HepG2 (cell line): ENCODE data around the gene TBX6. TPM values are rescaled to one million over a fixed set of nuclear protein-coding genes. Genes with fewer than 3 reads are reported as not detected.
A peak's percentile ranks its signal among the peaks of the same experiment; 100 is the strongest.

Experiments
- CENPX ChIP-seq: sonication (generic); formaldehyde crosslinking; IDR thresholded peaks from 2 replicates; pipeline ENCODE4 v1.9.0; 2021; ENCODE audit warnings: mild to moderate bottlenecking, missing genetic modification reagents, moderate library complexity
- FOSL1 ChIP-seq: sonication (generic); formaldehyde crosslinking; IDR thresholded peaks from 2 replicates; pipeline ENCODE4 v1.9.0; 2021; ENCODE audit warnings: missing genetic modification reagents, borderline replicate concordance
- KDM4B ChIP-seq: sonication (generic); formaldehyde crosslinking; IDR thresholded peaks from 2 replicates; pipeline ENCODE4 v1.4.0; 2020; ENCODE audit warnings: missing genetic modification reagents
- KLF9 ChIP-seq: IDR thresholded peaks from 2 replicates; pipeline ENCODE4 v1.6.1; 2016; ENCODE audit warnings: low read depth
- MED13 ChIP-seq: sonication (generic); formaldehyde crosslinking; IDR thresholded peaks from 2 replicates; pipeline ENCODE4 v1.5.0; 2020; ENCODE audit warnings: missing genetic modification reagents
- MTA1 ChIP-seq: sonication (generic); formaldehyde crosslinking; IDR thresholded peaks from 2 replicates; pipeline ENCODE4 v1.4.0; 2020; ENCODE audit warnings: missing genetic modification reagents, mild to moderate bottlenecking, borderline replicate concordance
- POGZ ChIP-seq: sonication (generic); formaldehyde crosslinking; IDR thresholded peaks from 2 replicates; pipeline ENCODE4 v1.4.0; 2020; ENCODE audit warnings: mild to moderate bottlenecking, missing genetic modification reagents
- PRPF4 ChIP-seq: fragments of 200-400 bp; formaldehyde crosslinking; IDR thresholded peaks from 2 replicates; pipeline ENCODE4 v1.6.1; 2016; ENCODE audit warnings: low read length, low read depth; ENCODE audit not compliant: poor library complexity, severe bottlenecking
- SNRNP70 ChIP-seq: fragments of 200-400 bp; formaldehyde crosslinking; IDR thresholded peaks from 2 replicates; pipeline ENCODE4 v1.6.1; 2017; ENCODE audit warnings: mild to moderate bottlenecking, low read depth, low read length, moderate library complexity
- SRSF1 ChIP-seq: fragments of 200-400 bp; formaldehyde crosslinking; optimal IDR thresholded peaks from 2 replicates; pipeline ENCODE3; 2017; ENCODE audit warnings: mild to moderate bottlenecking, low read depth, low read length, moderate library complexity
- TAF15 ChIP-seq: fragments of 200-400 bp; formaldehyde crosslinking; IDR thresholded peaks from one replicate; pipeline ENCODE4 v1.6.1; 2018; ENCODE audit warnings: mild to moderate bottlenecking, low read depth, low read length; ENCODE audit not compliant: poor library complexity, severe bottlenecking
- THYN1 ChIP-seq: sonication (generic); formaldehyde crosslinking; IDR thresholded peaks from 2 replicates; pipeline ENCODE4 v1.8.1; 2023; ENCODE audit warnings: low read depth, mild to moderate bottlenecking, moderate library complexity, missing genetic modification reagents, borderline replicate concordance
- TSC22D2 ChIP-seq: sonication (generic); formaldehyde crosslinking; IDR thresholded peaks from 2 replicates; pipeline ENCODE4 v1.5.1; 2020; ENCODE audit warnings: missing genetic modification reagents, mild to moderate bottlenecking, borderline replicate concordance
- ZNF326 ChIP-seq: sonication (generic); formaldehyde crosslinking; IDR thresholded peaks from 2 replicates; pipeline ENCODE4 v1.4.0; 2020; ENCODE audit warnings: missing genetic modification reagents, borderline replicate concordance
- ZNF329 ChIP-seq: sonication (generic); formaldehyde crosslinking; IDR thresholded peaks from 2 replicates; pipeline ENCODE4 v1.9.0; 2021; ENCODE audit warnings: low read depth, mild to moderate bottlenecking, missing genetic modification reagents
- ZNF33B ChIP-seq: sonication (generic); formaldehyde crosslinking; IDR thresholded peaks from 2 replicates; pipeline ENCODE4 v1.5.1; 2020; ENCODE audit warnings: mild to moderate bottlenecking, missing genetic modification reagents
- ZNF546 ChIP-seq: sonication (generic); formaldehyde crosslinking; conservative IDR thresholded peaks from 2 replicates; pipeline ENCODE4 v1.8.1; 2023; ENCODE audit warnings: mild to moderate bottlenecking, missing genetic modification reagents
- ZNF552 ChIP-seq: sonication (generic); formaldehyde crosslinking; IDR thresholded peaks from 2 replicates; pipeline ENCODE4 v1.9.0; 2022; ENCODE audit warnings: missing genetic modification reagents, mild to moderate bottlenecking, borderline replicate concordance
- ZNF572 ChIP-seq: sonication (generic); formaldehyde crosslinking; IDR thresholded peaks from 2 replicates; pipeline ENCODE4 v1.5.1; 2020; ENCODE audit warnings: mild to moderate bottlenecking, missing genetic modification reagents
- ZNF766 ChIP-seq: sonication (generic); formaldehyde crosslinking; IDR thresholded peaks from 2 replicates; pipeline ENCODE4 v1.5.0; 2020; ENCODE audit warnings: missing genetic modification reagents, borderline replicate concordance
- polyA plus RNA-seq, 8 experiments: library from polyadenylated mRNA; depleted of rRNA in 3 of 8; stranded (reverse) in 7 of 8; unstranded in 1 of 8; fragments of >200 nt; fragmentation: Illumina TruSeq in 4 of 8; extraction: Trizol in 4 of 8; gene quantifications; 2 replicates each; pipeline versions ENCODE4 v1.2.1 to v1.2.3, GENCODE V29; 2011 to 2016; ENCODE audit warnings: low read depth in 4 of 8, missing spikeins in 1 of 8, mixed read lengths in 1 of 8; ENCODE audit not compliant: insufficient read depth in 1 of 8
- total RNA-seq, 5 experiments: library from RNA; depleted of rRNA; stranded (reverse); fragments of >200 nt; fragmentation: Illumina TruSeq; extraction: Trizol; gene quantifications; 2 replicates each; pipeline ENCODE4 v1.2.3, GENCODE V29; 2016; ENCODE audit warnings: low read depth in 1 of 5
- TF ChIP-seq, protein P1 (sequence below): sonication (generic); formaldehyde crosslinking; IDR thresholded peaks from 2 replicates; pipeline ENCODE4 v1.4.0; 2020; ENCODE audit warnings: mild to moderate bottlenecking, missing genetic modification reagents
- TF ChIP-seq, protein P2 (sequence below): IDR thresholded peaks from 2 replicates; pipeline ENCODE4 v1.6.1; 2016; ENCODE audit warnings: low read depth, borderline replicate concordance
- TF ChIP-seq, protein P3 (sequence below): sonication (generic); formaldehyde crosslinking; IDR thresholded peaks from 2 replicates; pipeline ENCODE4 v1.9.0; 2022; ENCODE audit warnings: missing genetic modification reagents, mild to moderate bottlenecking, borderline replicate concordance
- TF ChIP-seq, protein P4 (sequence below): sonication (generic); formaldehyde crosslinking; IDR thresholded peaks from 2 replicates; pipeline ENCODE4 v1.4.0; 2020; ENCODE audit warnings: missing genetic modification reagents

TBX6 gene
- total and polyA plus RNA-seq, 2 of the 13 experiments (the other 11 are each of a cell fraction or from before 2014, with no cell fraction given) = 0.24 to 0.42 TPM

DNA sequence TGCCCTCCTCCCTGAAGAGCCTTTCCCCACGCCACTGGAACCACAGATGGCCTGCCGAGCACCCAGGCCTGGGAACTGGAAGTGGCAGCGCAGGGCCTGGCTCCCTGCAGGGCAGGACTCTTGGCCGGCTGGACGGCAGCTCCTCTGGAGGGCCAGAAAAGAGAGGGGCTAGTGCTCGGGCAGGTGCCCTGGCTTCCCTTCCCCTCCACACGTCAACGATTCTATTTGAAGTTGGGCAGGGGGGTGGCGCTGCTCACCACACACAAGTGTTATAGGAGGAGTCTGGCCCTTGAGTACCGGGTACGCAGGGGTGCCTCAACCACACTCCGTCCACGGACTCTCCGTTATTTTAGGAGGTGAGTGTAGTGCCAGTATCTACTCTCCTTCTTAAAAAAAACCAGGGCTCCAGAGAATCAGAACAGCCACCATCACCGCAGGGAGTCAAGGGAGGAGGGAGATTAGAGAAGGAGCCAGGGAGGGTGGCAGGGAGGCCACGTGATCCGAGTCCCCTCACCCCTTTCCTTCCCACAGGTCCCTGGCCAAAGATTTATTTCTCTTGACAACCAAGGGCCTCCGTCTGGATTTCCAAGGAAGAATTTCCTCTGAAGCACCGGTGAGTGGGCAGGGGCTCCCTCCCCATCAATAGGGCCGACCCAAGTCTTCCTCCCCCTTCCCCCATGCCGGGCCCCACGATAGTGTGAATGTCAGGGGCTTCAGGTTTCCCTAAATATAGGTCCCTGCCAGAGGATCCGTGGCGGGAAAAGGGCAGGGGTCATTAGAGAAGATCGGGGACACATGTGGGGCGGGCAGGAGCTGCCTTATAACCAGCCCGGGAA is 27.6 kb downstream of the TBX6 start (continued):
- TF ChIP-seq, protein P1, sequence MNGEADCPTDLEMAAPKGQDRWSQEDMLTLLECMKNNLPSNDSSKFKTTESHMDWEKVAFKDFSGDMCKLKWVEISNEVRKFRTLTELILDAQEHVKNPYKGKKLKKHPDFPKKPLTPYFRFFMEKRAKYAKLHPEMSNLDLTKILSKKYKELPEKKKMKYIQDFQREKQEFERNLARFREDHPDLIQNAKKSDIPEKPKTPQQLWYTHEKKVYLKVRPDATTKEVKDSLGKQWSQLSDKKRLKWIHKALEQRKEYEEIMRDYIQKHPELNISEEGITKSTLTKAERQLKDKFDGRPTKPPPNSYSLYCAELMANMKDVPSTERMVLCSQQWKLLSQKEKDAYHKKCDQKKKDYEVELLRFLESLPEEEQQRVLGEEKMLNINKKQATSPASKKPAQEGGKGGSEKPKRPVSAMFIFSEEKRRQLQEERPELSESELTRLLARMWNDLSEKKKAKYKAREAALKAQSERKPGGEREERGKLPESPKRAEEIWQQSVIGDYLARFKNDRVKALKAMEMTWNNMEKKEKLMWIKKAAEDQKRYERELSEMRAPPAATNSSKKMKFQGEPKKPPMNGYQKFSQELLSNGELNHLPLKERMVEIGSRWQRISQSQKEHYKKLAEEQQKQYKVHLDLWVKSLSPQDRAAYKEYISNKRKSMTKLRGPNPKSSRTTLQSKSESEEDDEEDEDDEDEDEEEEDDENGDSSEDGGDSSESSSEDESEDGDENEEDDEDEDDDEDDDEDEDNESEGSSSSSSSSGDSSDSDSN (CRISPR knock-in tag) = peak; percentile 85
- TF ChIP-seq ZNF552 (CRISPR knock-in tag) = no peak
- no peak for TF ChIP-seq PRPF4
- no peak for TF ChIP-seq ZNF766
- no peak for TF ChIP-seq ZNF329 (CRISPR knock-in tag)
- TF ChIP-seq, protein P2, sequence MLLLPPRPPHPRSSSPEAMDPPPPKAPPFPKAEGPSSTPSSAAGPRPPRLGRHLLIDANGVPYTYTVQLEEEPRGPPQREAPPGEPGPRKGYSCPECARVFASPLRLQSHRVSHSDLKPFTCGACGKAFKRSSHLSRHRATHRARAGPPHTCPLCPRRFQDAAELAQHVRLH (CRISPR knock-in tag) = peak; percentile 74; the same call in 1 of the 2 replicates
- TF ChIP-seq KDM4B (CRISPR knock-in tag) = no peak; the same call in 1 of the 2 replicates
- no peak for TF ChIP-seq TAF15
- TF ChIP-seq FOSL1 (CRISPR knock-in tag) = no peak
- peak; percentile 90; the same call in 1 of the 2 replicates for TF ChIP-seq ZNF572 (CRISPR knock-in tag)
- no peak for TF ChIP-seq CENPX
- TF ChIP-seq SRSF1 = no peak
- no peak; the same call in 1 of the 2 replicates for TF ChIP-seq MED13 (CRISPR knock-in tag)
- no peak for TF ChIP-seq TSC22D2 (CRISPR knock-in tag)
- no peak for TF ChIP-seq ZNF326 (CRISPR knock-in tag)
- no peak for TF ChIP-seq ZNF33B (CRISPR knock-in tag)
- TF ChIP-seq POGZ (CRISPR knock-in tag) = peak; percentile 61; the same call in 1 of the 2 replicates
- TF ChIP-seq THYN1 (CRISPR knock-in tag) = no peak
- no peak for TF ChIP-seq SNRNP70
- no peak; the same call in 1 of the 2 replicates for TF ChIP-seq KLF9 (CRISPR knock-in tag)
- TF ChIP-seq MTA1 (CRISPR knock-in tag) = peak; percentile 78; the same call in 1 of the 2 replicates
- TF ChIP-seq ZNF546 (CRISPR knock-in tag) = no peak
- TF ChIP-seq, protein P3, sequence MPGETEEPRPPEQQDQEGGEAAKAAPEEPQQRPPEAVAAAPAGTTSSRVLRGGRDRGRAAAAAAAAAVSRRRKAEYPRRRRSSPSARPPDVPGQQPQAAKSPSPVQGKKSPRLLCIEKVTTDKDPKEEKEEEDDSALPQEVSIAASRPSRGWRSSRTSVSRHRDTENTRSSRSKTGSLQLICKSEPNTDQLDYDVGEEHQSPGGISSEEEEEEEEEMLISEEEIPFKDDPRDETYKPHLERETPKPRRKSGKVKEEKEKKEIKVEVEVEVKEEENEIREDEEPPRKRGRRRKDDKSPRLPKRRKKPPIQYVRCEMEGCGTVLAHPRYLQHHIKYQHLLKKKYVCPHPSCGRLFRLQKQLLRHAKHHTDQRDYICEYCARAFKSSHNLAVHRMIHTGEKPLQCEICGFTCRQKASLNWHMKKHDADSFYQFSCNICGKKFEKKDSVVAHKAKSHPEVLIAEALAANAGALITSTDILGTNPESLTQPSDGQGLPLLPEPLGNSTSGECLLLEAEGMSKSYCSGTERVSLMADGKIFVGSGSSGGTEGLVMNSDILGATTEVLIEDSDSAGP = peak; percentile 91
- TF ChIP-seq, protein P4, sequence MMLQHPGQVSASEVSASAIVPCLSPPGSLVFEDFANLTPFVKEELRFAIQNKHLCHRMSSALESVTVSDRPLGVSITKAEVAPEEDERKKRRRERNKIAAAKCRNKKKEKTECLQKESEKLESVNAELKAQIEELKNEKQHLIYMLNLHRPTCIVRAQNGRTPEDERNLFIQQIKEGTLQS (CRISPR knock-in tag) = no peak
